ENCODE results near the gene SLC24A4. TPM values are rescaled to one million over a fixed set of nuclear protein-coding genes. Genes with fewer than 3 reads are reported as not detected.

SLC24A4 gene
- total and polyA plus RNA-seq, 2 of the 4 experiments (the other 2 are of a cell fraction): not detected

DNA sequence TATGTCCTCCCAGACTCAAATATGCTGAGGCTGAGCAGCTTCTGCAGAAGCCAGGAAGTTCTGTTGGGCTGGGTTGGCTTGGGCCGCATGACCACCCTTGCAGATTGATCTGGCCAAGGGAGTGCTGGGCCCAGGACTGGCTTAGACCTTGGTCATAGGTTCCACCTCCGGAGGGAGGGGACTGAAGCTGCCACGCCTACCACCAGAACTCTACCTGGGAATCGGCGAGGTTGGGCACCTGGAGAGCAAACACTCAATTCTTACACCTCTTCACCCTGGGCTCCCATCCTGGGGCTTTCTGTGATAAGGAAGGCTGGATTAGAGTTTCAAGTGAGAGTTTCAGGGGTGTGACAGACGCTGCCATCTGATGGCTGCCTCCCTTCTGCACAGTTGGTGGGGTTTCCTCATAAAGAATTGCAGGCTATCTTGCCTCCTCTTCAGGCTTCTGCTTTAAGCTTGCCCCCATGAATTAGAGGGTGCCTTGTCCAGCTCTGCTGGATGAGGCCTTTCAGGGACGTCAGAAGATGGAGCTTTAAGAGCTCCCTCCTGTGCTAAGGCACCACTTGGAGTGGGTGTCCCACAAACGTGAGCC lies 5.8 kb downstream of the SLC24A4 start:
- intact Hi-C loops (cut with micrococcal nuclease): no loop called here

More for the DNA sequence above, 5.8 kb downstream of the SLC24A4 start:
- Histone ChIP-seq H2AFZ (replicated peaks; ENCODE audit: low read length, poor library complexity) (no peak overlapping the region), H3K27me3 (ENCODE audit: control insufficient read depth, insufficient read depth, low read length) (peaks cover 51% of the 10 kb centered on the region), H3K14ac (replicated peaks; ENCODE audit: low read depth, low read length) (no peak overlapping the region), H3K23ac (ENCODE audit: low read depth, low read length) (no peak overlapping the region), H3K27ac (ENCODE audit: insufficient read depth, low read length) (no peak overlapping the region), H3K4ac (ENCODE audit: low read depth, low read length) (no peak overlapping the region), H3K9me3 (ENCODE audit: control insufficient read depth, insufficient read depth, low read length) (no peaks in the 10 kb centered on the region), H3K4me3 (ENCODE audit: insufficient read depth, low read depth, low read length) (no peak overlapping the region), H3K36me3 (ENCODE audit: control insufficient read depth, insufficient read depth, low read length) (no peaks in the 10 kb centered on the region), H2BK5ac (ENCODE audit: low read depth, low read length, poor library complexity, severe bottlenecking) (no peak overlapping the region), H4K91ac (ENCODE audit: insufficient read depth, low read depth, low read length) (no peak overlapping the region), H4K5ac (ENCODE audit: low read depth, low read length) (no peak overlapping the region), H3K9me1 (ENCODE audit: insufficient read depth, low read length) (no peaks in the 10 kb centered on the region), H3K4me2 (ENCODE audit: low read depth, low read length) (no peak overlapping the region), H3K18ac (ENCODE audit: low read depth, low read length) (no peak overlapping the region), H3K4me1 (ENCODE audit: control insufficient read depth, insufficient read depth, low read length) (no peaks in the 10 kb centered on the region), H3K79me1 (ENCODE audit: low read depth in 1 of 2, low read length in 2 of 2) (no peaks in the 10 kb centered on the region), H3K56ac (ENCODE audit: extremely low read depth, insufficient read depth, low read length) (no peak overlapping the region), H4K20me1 (ENCODE audit: insufficient read depth, low read length) (no peaks in the 10 kb centered on the region), H2BK120ac (ENCODE audit: low read depth, low read length) (no peak overlapping the region), H2BK20ac (ENCODE audit: low read depth, low read length) (no peak overlapping the region), H4K8ac (ENCODE audit: low read depth in 2 of 2, low read length in 2 of 2) (no peak overlapping the region), H3K9ac (ENCODE audit: low read depth, low read length) (no peak overlapping the region), H2BK15ac (ENCODE audit: low read depth, low read length) (no peak overlapping the region), H2AK9ac (replicated peaks; ENCODE audit: low read depth, low read length, poor library complexity) (no peak overlapping the region), H2AK5ac (ENCODE audit: low read depth, low read length) (no peak overlapping the region)
- ChIA-PET CTCF (interaction anchor here (1.7 kb wide), 1 partner anchor 11 kb away, joined by 4 read pairs; no protein-coding TSS in a partner anchor), POLR2A (ENCODE audit: unreplicated experiment) (no interaction called here)
- ATAC-seq (ENCODE audit: low read depth) (no peak), DNase-seq (no peak)
- BruUV-seq (replicated peaks): no TSS peak
- in situ Hi-C loops (cut with MboI; ENCODE audit: low sequenced_read_pairs): no loop called here
- TF ChIP-seq, protein P1, sequence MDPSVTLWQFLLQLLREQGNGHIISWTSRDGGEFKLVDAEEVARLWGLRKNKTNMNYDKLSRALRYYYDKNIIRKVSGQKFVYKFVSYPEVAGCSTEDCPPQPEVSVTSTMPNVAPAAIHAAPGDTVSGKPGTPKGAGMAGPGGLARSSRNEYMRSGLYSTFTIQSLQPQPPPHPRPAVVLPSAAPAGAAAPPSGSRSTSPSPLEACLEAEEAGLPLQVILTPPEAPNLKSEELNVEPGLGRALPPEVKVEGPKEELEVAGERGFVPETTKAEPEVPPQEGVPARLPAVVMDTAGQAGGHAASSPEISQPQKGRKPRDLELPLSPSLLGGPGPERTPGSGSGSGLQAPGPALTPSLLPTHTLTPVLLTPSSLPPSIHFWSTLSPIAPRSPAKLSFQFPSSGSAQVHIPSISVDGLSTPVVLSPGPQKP (IDR thresholded peaks at IDR 0.05; ENCODE audit: borderline replicate concordance, low read depth, low read length): no peak
- TF ChIP-seq, protein P2, sequence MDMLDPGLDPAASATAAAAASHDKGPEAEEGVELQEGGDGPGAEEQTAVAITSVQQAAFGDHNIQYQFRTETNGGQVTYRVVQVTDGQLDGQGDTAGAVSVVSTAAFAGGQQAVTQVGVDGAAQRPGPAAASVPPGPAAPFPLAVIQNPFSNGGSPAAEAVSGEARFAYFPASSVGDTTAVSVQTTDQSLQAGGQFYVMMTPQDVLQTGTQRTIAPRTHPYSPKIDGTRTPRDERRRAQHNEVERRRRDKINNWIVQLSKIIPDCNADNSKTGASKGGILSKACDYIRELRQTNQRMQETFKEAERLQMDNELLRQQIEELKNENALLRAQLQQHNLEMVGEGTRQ (IDR thresholded peaks at IDR 0.05; ENCODE audit: low read depth, low read length): no peak
- no peak for TF ChIP-seq FOS (IDR thresholded peaks at IDR 0.05; ENCODE audit: low read depth, low read length)
- TF ChIP-seq, protein P3, sequence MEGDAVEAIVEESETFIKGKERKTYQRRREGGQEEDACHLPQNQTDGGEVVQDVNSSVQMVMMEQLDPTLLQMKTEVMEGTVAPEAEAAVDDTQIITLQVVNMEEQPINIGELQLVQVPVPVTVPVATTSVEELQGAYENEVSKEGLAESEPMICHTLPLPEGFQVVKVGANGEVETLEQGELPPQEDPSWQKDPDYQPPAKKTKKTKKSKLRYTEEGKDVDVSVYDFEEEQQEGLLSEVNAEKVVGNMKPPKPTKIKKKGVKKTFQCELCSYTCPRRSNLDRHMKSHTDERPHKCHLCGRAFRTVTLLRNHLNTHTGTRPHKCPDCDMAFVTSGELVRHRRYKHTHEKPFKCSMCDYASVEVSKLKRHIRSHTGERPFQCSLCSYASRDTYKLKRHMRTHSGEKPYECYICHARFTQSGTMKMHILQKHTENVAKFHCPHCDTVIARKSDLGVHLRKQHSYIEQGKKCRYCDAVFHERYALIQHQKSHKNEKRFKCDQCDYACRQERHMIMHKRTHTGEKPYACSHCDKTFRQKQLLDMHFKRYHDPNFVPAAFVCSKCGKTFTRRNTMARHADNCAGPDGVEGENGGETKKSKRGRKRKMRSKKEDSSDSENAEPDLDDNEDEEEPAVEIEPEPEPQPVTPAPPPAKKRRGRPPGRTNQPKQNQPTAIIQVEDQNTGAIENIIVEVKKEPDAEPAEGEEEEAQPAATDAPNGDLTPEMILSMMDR (conservative IDR thresholded peaks at IDR 0.05; ENCODE audit: low read depth, low read length): no peak
- TF ChIP-seq RCOR1 (IDR thresholded peaks at IDR 0.05; ENCODE audit: insufficient replicate concordance, low read length): no peak
- TF ChIP-seq MXI1 (IDR thresholded peaks at IDR 0.05; ENCODE audit: borderline replicate concordance, low read depth, low read length): no peak
- TF ChIP-seq POLR2A (IDR thresholded peaks at IDR 0.05; ENCODE audit: low read depth, low read length): no peak
- no peak for TF ChIP-seq MAFK (IDR thresholded peaks at IDR 0.05; ENCODE audit: low read depth, low read length)
- TF ChIP-seq RAD21 (IDR thresholded peaks at IDR 0.05; ENCODE audit: low read length): no peak
- no peak for TF ChIP-seq MAZ (IDR thresholded peaks at IDR 0.05; ENCODE audit: borderline replicate concordance, low read depth, low read length)
- TF ChIP-seq SMC3 (IDR thresholded peaks at IDR 0.05; ENCODE audit: low read depth, low read length): no peak
- no peak for TF ChIP-seq BHLHE40 (IDR thresholded peaks at IDR 0.05; ENCODE audit: low read depth, low read length)
- no peak for TF ChIP-seq CEBPB (IDR thresholded peaks at IDR 0.05; ENCODE audit: low read depth, low read length)
- no peak for TF ChIP-seq NFE2L2 (IDR thresholded peaks at IDR 0.05; ENCODE audit: low read depth, low read length)
- no peak for TF ChIP-seq RFX5 (IDR thresholded peaks at IDR 0.05; ENCODE audit: low read depth, low read length)
- TF ChIP-seq CHD1 (IDR thresholded peaks at IDR 0.05; ENCODE audit: low read depth, low read length): no peak
- 64% methylated on average over 2 of the region's 8 CpGs; no CpG with 5 or more reads in 1 of the 2 experiments for WGBS, 2 experiments (ENCODE audit: extremely low coverage in 2 of 2, insufficient read length in 1 of 2)
- dilution Hi-C loops (cut with HindIII; ENCODE audit: low sequenced_read_pairs, unreplicated experiment): no loop called here

Measured in IMR-90 (cell line).